ENCODE measurements around the gene HAAO. TPM values are rescaled to one million over a fixed set of nuclear protein-coding genes. Genes with fewer than 3 reads are reported as not detected.

HAAO gene
- total RNA-seq, 2 donors from 2014 or later: 10.3 to 14.0 TPM

DNA sequence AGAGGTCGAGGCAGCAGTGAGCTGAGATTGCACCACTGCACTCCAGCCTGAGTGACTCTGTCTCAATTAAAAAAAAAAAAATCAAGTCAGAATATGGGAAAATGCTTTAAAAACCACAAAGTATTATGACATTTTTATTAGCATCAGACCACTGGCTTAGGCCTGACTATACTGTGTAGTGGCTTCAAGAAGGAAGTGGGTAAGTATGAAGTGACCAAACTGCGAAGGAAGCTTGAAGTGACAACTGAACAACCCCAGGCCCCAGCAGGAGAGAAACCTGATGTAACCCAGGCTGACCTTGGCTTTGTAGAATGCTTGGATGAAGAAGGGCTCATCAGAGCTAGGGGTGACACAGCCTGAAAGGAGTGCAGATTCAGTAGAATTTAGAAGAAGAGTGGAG is 21.4 kb upstream of the HAAO start:
- H3K27me3 ChIP-seq (replicated peaks; ENCODE audit: insufficient read depth): no peaks in the 10 kb centered on the region
- WGBS: 87% methylated on average over 2 of the region's 2 CpGs
- no peak for DNase-seq (ENCODE audit: low spot score)
- H3K36me3 ChIP-seq: no peaks in the 10 kb centered on the region
- no peak overlapping the region for H3K27ac ChIP-seq
- intact Hi-C loops (cut with DNase I): no loop called here
- H3K4me1 ChIP-seq (replicated peaks): no peaks in the 10 kb centered on the region
- TF ChIP-seq POLR2A (IDR thresholded peaks at IDR 0.05): no peak
- TF ChIP-seq, protein P1, sequence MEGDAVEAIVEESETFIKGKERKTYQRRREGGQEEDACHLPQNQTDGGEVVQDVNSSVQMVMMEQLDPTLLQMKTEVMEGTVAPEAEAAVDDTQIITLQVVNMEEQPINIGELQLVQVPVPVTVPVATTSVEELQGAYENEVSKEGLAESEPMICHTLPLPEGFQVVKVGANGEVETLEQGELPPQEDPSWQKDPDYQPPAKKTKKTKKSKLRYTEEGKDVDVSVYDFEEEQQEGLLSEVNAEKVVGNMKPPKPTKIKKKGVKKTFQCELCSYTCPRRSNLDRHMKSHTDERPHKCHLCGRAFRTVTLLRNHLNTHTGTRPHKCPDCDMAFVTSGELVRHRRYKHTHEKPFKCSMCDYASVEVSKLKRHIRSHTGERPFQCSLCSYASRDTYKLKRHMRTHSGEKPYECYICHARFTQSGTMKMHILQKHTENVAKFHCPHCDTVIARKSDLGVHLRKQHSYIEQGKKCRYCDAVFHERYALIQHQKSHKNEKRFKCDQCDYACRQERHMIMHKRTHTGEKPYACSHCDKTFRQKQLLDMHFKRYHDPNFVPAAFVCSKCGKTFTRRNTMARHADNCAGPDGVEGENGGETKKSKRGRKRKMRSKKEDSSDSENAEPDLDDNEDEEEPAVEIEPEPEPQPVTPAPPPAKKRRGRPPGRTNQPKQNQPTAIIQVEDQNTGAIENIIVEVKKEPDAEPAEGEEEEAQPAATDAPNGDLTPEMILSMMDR (IDR thresholded peaks at IDR 0.05): no peak
- TF ChIP-seq POLR2AphosphoS5 (IDR thresholded peaks at IDR 0.05): no peak
- H3K9me3 ChIP-seq: no peaks in the 10 kb centered on the region
- H3K4me3 ChIP-seq: no peak overlapping the region

DNA sequence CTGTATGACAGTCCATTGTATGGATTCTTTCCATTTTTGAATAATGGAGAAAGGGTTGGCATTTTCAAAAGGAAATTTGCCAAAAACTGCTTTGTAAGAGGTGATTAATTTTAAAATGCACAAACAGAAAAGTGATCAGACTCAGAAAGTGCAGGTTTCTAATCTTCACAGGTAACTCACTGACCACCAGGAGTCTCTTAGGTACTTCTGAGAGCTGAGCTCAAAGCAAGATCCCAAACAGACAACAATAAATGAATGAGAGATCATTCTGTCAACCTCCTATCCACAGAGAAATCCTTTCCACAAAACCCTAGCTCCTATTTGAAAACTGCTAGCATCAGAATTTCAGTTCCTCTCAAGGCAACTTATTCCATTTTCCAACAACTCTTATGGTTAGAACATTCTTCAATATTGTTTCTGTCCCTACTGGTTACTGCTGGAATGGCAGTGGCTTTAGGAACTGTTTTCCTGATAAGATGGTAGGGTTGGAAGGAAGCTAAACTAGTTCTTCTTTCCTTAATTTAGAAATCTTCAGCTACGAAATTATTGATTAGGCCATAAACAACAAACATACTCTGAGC is 20.6 kb upstream of the HAAO start:
- TF ChIP-seq, protein P1 (IDR thresholded peaks at IDR 0.05): peak in 3 of 4 experiments; percentile 13 to 61 (median 46)
- TF ChIP-seq POLR2AphosphoS5 (IDR thresholded peaks at IDR 0.05): no peak
- Histone ChIP-seq H3K9me3 (no peaks in the 10 kb centered on the region), H3K27me3 (replicated peaks; ENCODE audit: insufficient read depth) (no peaks in the 10 kb centered on the region), H3K4me3 (no peak overlapping the region), H3K36me3 (no peaks in the 10 kb centered on the region), H3K4me1 (replicated peaks) (no peaks in the 10 kb centered on the region), H3K27ac (no peak overlapping the region)
- 0% methylated on average over 1 of the region's 1 CpG for WGBS
- intact Hi-C loops (cut with DNase I): no loop called here
- DNase-seq (ENCODE audit: low spot score): no peak

DNA sequence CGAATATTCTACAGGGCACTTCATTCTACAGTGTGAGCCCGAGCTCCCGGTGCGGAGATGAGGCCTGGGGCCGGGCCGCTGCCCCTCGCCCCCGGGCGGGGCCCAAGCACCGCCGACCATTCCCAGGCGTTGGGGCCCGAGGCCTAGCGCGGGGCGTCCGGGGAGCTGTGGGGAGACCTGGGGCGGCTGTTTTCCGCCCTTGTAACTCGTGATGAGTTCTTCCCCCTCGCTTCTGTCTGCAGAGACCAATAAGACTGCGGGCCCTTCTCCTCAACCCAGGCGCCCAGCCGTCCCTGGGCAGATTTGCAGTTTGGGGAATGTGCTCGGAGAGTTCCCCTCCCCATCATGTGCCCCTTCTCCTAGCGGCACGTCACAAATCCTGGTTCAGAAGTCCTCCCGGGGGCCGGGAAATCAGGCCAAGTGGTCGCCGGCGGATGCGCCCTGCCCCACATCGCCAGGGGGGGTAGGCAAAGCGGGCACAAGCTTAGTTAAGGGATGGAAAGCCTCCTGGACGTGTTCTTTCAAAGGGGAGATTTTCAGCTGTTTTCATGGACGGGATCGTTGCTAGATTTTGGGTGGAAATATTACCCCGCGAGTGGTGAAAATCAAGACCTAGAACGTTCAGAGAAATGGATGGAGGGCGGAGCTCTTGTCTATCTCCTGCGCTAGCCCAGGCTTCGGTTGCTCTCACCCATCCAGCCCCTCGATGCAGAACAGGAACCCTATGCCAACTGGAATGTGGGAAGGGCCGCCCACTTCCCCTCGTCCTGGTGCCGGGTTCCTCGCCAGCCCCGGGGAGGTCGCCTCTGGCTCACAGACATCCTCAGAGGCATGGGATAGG is 18.8 kb upstream of the HAAO start:
- Histone ChIP-seq H3K27me3 (replicated peaks; ENCODE audit: insufficient read depth) (no peaks in the 10 kb centered on the region), H3K4me1 (replicated peaks) (no peaks in the 10 kb centered on the region), H3K9me3 (no peaks in the 10 kb centered on the region), H3K4me3 (peak overlapping the region; percentile 68 to 73), H3K27ac (peak overlapping the region; percentile 99 to 100), H3K36me3 (no peaks in the 10 kb centered on the region)
- TF ChIP-seq, protein P1 (IDR thresholded peaks at IDR 0.05): no peak
- peak; percentile 26 for TF ChIP-seq POLR2A (IDR thresholded peaks at IDR 0.05)
- peak; percentile 30 for TF ChIP-seq POLR2AphosphoS5 (IDR thresholded peaks at IDR 0.05)
- peak; percentile 45 for DNase-seq (ENCODE audit: low spot score)
- 3% methylated on average over 48 of the region's 51 CpGs for WGBS
- intact Hi-C loops (cut with DNase I): no loop called here

DNA sequence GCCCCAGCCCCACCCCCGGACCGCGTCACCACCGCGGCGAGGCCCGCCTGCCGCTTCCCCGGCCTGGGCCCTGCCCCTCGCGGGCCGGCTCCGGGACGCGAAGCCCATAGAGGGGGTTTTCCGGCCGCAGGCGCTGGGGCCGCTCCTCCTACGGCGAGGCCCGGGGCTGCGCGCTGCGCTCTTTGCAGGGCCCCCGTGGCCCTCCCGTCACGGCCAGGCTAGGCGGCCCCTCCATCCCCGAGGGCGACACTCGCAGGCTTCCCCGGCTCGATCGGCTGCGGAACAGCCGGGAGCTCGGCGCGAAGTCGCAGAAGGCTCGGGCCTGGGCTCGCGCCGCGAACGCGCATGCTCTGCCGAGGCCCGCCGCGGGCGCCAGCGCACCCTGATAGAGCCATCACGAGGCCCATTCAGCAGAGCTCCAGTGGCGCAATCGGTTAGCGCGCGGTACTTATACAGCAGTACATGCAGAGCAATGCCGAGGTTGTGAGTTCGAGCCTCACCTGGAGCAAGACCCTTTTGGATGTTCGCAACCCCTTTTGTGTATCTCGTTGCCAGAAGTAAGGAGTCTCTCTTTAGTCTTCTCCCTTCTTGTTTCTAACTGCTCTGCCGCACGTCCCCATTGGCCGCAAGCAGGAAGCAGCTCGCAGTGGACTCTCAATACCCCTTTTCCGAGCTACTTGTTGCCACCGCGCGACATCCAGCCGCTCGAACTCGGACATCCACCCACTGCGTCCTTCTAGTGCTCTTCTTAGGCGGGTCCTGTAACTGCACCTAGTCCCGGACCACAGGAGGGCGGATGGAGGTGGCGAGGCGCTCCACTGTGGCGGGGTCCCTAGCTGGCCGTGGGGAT is 18.0 kb upstream of the HAAO start:
- WGBS: 2% methylated on average over 47 of the region's 83 CpGs
- intact Hi-C loops (cut with DNase I): no loop called here
- DNase-seq (ENCODE audit: low spot score): peak; percentile 95

More for the DNA sequence above, 18.0 kb upstream of the HAAO start:
- Histone ChIP-seq H3K4me3 (peak overlapping the region; percentile 68 to 73), H3K4me1 (replicated peaks) (no peaks in the 10 kb centered on the region), H3K27me3 (replicated peaks; ENCODE audit: insufficient read depth) (no peaks in the 10 kb centered on the region), H3K27ac (peak overlapping the region; percentile 99 to 100), H3K36me3 (no peaks in the 10 kb centered on the region), H3K9me3 (no peaks in the 10 kb centered on the region)
- peak; percentile 70 for TF ChIP-seq POLR2A (IDR thresholded peaks at IDR 0.05)
- TF ChIP-seq POLR2AphosphoS5 (IDR thresholded peaks at IDR 0.05): peak; percentile 88
- TF ChIP-seq, protein P1 (IDR thresholded peaks at IDR 0.05): peak in 1 of 4 experiments; percentile 5

Measured in prostate gland (tissue), 2 donors.